Natural killer cell (primary cell): Measurements from ENCODE around the gene NBDY. TPM values are rescaled to one million over a fixed set of nuclear protein-coding genes. Genes with fewer than 3 reads are reported as not detected.

Source experiments
- ATAC-seq, 3 donors: fragments of 150-1000 bp in 2 of 3; fragments of 200-7000 bp in 1 of 3; cut with Tn5 transposase; 1 replicate in 1 of 3; 2 replicates in 2 of 3; pipeline ENCODE4 v1.10.0; 2021; ENCODE audit warnings: mild to moderate bottlenecking in 2 of 3, moderate library complexity in 2 of 3
- DNase-seq, 2 donors: peaks; one replicate each; pipeline versions ENCODE4 v3.0.0 to v3.0.0-alpha.2; 2013 to 2021; ENCODE audit warnings: mixed read lengths in 1 of 2
- H3K27ac ChIP-seq: one replicate; pipeline ENCODE4 v1.5.1; 2013; ENCODE audit warnings: mild to moderate bottlenecking, low read length
- H3K27me3 ChIP-seq: one replicate; pipeline ENCODE4 v1.6.1; 2013; ENCODE audit warnings: low read length; ENCODE audit not compliant: control insufficient read depth, insufficient read depth
- H3K36me3 ChIP-seq: one replicate; pipeline ENCODE4 v1.6.1; 2013; ENCODE audit warnings: low read length; ENCODE audit not compliant: control insufficient read depth, insufficient read depth
- H3K4me1 ChIP-seq: one replicate; pipeline ENCODE4 v1.6.1; 2013; ENCODE audit warnings: low read length; ENCODE audit not compliant: control insufficient read depth, insufficient read depth
- H3K4me3 ChIP-seq: one replicate; pipeline ENCODE4 v1.5.1; 2013; ENCODE audit warnings: low read length
- H3K9me3 ChIP-seq: one replicate; pipeline ENCODE4 v1.6.1; 2013; ENCODE audit warnings: low read length; ENCODE audit not compliant: control insufficient read depth, insufficient read depth
- H3K27ac Mint-ChIP-seq, 2 donors: one replicate each; pipeline ENCODE4 v1.8.0; 2022; ENCODE audit warnings: mild to moderate bottlenecking in 2 of 2, mixed read lengths in 2 of 2, moderate library complexity in 1 of 2
- H3K27me3 Mint-ChIP-seq, 2 donors: one replicate each; pipeline ENCODE4 v1.8.0; 2022; ENCODE audit warnings: low read depth in 2 of 2, mixed read lengths in 2 of 2
- H3K36me3 Mint-ChIP-seq: one replicate; pipeline ENCODE4 v1.8.0; 2022; ENCODE audit warnings: mixed read lengths
- H3K4me1 Mint-ChIP-seq, 2 donors: one replicate each; pipeline ENCODE4 v1.8.0; 2022; ENCODE audit warnings: mixed read lengths in 2 of 2
- H3K4me3 Mint-ChIP-seq: one replicate; pipeline ENCODE4 v1.8.0; 2022; ENCODE audit warnings: mild to moderate bottlenecking, moderate library complexity, mixed read lengths
- H3K9me3 Mint-ChIP-seq, 2 donors: one replicate each; pipeline ENCODE4 v1.8.0; 2022; ENCODE audit warnings: mixed read lengths in 2 of 2
- WGBS: methylation state at CpG from one replicate; pipeline ENCODE4 v1.1.7; 2013; ENCODE audit warnings: missing lambda C conversion rate; ENCODE audit not compliant: insufficient coverage; 5-methylcytosine and 5-hydroxymethylcytosine counted together
- intact Hi-C: fragments of 100-400 bp; cut with micrococcal nuclease; formaldehyde crosslinking; loops from one replicate; pipeline ENCODE4 v1.14.2; 2022
- total RNA-seq, 4 donors: library from RNA; stranded (reverse); fragments of 120-200 nt in 1 of 4; gene quantifications; one replicate each; pipeline versions ENCODE4 v1.2.3 to v1.2.4, GENCODE V29; 2013 to 2022
- TF ChIP-seq, protein P1 (sequence below): fragments of 200-600 bp; IDR thresholded peaks from one replicate; pipeline ENCODE4 v1.8.0; 2022; ENCODE audit warnings: antibody characterized with exemption

Gene NBDY
- total RNA-seq, 3 donors from 2014 or later (not counting 1 experiment from before 2014, with no cell fraction given), result 16.0 to 23.6 (median 16.6) TPM

DNA sequence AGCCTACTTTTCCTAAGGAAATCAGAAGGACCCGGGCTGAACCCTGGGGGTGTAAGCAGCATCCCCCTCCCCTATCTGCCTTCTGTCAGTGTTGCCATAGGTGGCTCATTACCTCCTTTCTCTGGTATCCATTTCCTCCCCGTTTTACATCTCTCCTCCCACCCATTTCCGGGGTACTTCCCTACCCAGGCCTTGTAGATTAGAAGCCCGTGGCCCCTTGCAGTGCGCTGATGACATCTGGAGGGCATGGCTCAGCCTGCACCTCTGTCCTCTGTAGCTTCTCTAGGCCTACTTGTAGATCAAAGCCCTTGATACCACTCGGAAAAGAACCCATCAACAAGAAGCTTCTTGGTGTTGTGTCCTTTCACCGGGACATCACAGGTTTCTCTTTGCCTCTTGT lies 71.8 kb downstream of the NBDY start:
- peak overlapping the region; percentile 13 for H3K27ac ChIP-seq
- Mint-ChIP-seq H3K4me1 (peaks cover 28 to 47% of the 10 kb centered on the region in 2 donors), H3K36me3 (no peaks in the 10 kb centered on the region), H3K27ac (peak overlapping the region; percentile 22 to 74), H3K9me3 (no peaks in the 10 kb centered on the region), H3K4me3 (no peak overlapping the region), H3K27me3 (no peaks in the 10 kb centered on the region)
- no peak overlapping the region for H3K4me3 ChIP-seq
- no peaks in the 10 kb centered on the region for H3K36me3 ChIP-seq
- H3K4me1 ChIP-seq, result peaks cover 47% of the 10 kb centered on the region
- intact Hi-C loops, result no loop called here
- H3K9me3 ChIP-seq, result no peaks in the 10 kb centered on the region
- peak in 2 of 3 donors; percentile 57 to 74 for ATAC-seq
- 53% methylated on average over 7 of the region's 7 CpGs for WGBS
- H3K27me3 ChIP-seq, result no peaks in the 10 kb centered on the region
- peak in 1 of 2 donors; percentile 81 for DNase-seq
- TF ChIP-seq, protein P1, sequence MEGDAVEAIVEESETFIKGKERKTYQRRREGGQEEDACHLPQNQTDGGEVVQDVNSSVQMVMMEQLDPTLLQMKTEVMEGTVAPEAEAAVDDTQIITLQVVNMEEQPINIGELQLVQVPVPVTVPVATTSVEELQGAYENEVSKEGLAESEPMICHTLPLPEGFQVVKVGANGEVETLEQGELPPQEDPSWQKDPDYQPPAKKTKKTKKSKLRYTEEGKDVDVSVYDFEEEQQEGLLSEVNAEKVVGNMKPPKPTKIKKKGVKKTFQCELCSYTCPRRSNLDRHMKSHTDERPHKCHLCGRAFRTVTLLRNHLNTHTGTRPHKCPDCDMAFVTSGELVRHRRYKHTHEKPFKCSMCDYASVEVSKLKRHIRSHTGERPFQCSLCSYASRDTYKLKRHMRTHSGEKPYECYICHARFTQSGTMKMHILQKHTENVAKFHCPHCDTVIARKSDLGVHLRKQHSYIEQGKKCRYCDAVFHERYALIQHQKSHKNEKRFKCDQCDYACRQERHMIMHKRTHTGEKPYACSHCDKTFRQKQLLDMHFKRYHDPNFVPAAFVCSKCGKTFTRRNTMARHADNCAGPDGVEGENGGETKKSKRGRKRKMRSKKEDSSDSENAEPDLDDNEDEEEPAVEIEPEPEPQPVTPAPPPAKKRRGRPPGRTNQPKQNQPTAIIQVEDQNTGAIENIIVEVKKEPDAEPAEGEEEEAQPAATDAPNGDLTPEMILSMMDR, result no peak

DNA sequence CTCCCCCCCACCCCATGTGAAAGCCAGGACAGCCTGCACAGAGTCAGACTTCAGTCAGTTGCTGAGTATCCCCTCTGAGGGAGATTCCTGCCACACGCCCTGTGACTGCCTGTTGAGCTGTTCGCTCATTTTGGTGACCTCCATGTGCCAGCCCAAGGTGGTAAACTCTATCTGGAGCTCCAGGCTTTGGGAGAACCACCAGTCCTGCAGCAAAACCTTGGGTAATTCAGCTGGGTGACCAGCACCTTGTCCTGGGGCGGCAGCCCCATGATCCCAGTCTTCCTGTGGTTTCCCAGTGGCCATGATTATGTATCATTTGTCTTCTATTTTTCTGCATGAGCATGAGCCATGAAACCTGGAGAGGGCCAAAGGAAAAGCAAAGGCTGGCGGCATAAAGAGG lies 73.4 kb downstream of the NBDY start:
- Histone ChIP-seq H3K4me3 (no peak overlapping the region), H3K4me1 (peaks cover 47% of the 10 kb centered on the region), H3K9me3 (no peaks in the 10 kb centered on the region), H3K27ac (no peak overlapping the region), H3K36me3 (no peaks in the 10 kb centered on the region), H3K27me3 (no peaks in the 10 kb centered on the region)
- WGBS, result 97% methylated on average over 4 of the region's 4 CpGs
- Mint-ChIP-seq H3K9me3 (no peaks in the 10 kb centered on the region), H3K27ac (no peak overlapping the region), H3K4me1 (peaks cover 25 to 41% of the 10 kb centered on the region in 2 donors), H3K27me3 (no peaks in the 10 kb centered on the region), H3K4me3 (peak overlapping the region; percentile 88), H3K36me3 (no peaks in the 10 kb centered on the region)
- intact Hi-C loops, result no loop called here
- no peak for ATAC-seq
- no peak for DNase-seq
- TF ChIP-seq, protein P1, result no peak

DNA sequence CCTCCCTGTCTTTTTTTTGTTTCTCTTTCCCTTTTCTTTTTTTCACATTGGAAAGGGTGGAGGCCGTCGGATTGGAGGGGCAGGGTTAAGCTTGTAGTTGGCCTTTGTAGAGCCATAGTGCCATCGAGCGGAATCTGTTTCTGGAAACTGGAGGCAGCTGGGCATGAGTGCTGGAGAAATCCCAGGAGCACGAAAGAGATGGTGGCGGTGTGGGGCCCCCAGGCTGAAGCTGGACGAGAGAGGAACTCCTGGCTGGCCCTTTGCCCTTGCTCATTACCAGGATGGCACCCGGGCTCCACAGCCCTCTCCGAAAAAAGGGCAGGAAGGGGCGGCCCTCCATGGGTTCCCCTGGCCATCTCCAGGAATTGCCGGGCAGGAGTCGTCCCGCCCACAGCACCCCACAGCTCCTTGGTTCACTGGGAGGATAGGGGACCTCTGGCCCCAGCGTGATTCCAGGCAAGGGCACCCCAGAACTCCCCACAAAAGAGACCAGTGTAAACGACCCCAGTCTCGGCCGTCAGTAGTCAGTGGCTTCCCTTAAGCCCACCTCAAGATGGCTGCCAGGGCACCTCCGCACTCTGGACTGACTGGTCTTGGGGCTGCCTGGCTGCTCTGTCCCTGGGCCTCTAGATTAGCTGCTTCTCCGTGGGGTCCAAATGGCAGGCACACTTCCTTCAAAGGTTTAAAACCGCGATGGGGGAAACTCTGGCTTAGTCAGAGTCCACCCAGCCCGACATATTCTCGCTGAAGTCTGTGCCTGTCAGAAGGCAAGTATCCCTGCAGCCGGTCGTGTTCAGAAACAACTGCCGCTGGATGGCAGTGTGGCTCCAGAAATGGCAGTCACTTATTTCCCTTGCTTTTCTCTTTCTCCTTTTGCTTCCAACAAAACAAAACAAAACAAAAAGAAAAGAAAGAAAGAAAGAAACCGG lies 74.1 kb downstream of the NBDY start:
- Histone ChIP-seq H3K36me3 (no peaks in the 10 kb centered on the region), H3K9me3 (no peaks in the 10 kb centered on the region), H3K4me3 (no peak overlapping the region), H3K27ac (no peak overlapping the region), H3K4me1 (peaks cover 39% of the 10 kb centered on the region), H3K27me3 (no peaks in the 10 kb centered on the region)
- ATAC-seq, result peak in 2 of 3 donors; percentile 48 to 76
- TF ChIP-seq, protein P1, result peak; percentile 9
- Mint-ChIP-seq H3K4me1 (peaks cover 18 to 34% of the 10 kb centered on the region in 2 donors), H3K9me3 (no peaks in the 10 kb centered on the region), H3K4me3 (peak overlapping the region; percentile 88), H3K36me3 (no peaks in the 10 kb centered on the region), H3K27ac (no peak overlapping the region), H3K27me3 (no peaks in the 10 kb centered on the region)
- intact Hi-C loops, result loop anchor here (1.0 kb wide), 1 partner anchor 175 kb away; no protein-coding TSS in a partner anchor
- 69% methylated on average over 24 of the region's 27 CpGs for WGBS
- peak; percentile 34 to 71 for DNase-seq
